SIG-M5 (cell line): ENCODE measurements around the gene FRAT2.

Source experiments
- DNase-seq: peaks from one replicate; lab custom pipeline; 2025; lab: John Stamatoyannopoulos, UW

FRAT2 gene, protein sequence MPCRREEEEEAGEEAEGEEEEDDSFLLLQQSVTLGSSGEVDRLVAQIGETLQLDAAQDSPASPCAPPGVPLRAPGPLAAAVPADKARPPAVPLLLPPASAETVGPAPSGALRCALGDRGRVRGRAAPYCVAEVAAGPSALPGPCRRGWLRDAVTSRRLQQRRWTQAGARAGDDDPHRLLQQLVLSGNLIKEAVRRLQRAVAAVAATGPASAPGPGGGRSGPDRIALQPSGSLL

DNA sequence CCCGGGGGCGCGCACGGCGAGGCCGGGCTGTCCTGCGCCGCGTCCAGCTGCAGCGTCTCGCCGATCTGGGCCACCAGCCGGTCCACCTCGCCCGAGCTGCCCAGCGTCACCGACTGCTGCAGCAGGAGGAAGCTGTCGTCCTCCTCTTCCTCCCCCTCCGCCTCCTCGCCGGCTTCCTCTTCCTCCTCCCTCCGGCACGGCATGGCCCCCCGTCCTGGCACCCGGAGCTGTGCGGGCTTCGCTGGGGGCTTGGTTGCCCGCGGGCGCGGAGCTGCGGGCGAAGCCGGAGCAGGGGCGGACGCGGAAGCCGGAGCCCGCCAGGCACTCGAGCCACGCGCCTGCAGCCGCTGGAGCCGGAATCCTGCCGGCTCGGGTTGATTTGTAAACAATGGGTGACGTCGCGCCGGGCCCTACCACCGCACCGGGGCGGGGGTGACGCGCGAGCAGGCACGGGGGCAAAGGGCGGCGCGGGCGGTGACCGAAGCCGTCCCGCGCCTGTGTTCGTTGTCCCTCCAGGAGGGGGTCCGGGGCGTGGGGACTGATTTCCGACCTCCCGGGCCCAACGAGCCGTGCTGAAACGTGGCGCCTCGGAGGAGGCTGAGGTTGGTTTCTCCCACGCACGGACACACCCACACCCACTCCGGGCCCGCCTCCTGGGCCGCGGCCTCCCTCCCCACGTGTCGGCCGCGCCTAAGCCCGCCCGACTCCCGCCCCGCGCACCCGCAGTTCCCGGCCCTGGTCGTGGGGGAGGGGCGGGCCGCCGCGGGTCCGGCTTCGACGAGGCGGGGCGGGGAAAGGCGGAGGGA is at the start of gene FRAT2:
FRAT2 (minus strand) TSS at position 360 of the 806 bp plus-strand sequence; CDS start at position 203, 157 bp downstream.
- DNase-seq = peak; percentile 23

DNA sequence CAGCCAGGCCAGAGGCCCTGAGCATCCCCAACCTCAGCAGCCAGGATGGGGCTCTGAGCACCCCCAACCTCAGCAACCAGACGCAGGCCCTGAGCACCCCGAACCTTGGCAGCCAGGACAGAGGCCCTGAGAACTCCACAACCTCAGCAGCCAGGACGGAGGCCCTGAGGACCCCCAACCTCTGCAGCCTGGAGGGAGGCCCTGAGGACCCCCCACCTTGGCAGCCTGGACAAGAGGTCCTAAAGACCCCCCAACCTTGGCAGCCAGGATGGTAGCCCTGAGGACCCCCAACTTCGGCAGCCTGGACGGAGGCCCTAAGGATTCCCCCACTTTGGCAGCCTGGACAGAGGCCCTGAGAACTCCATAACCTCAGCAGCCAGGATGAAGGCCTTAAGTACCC is 49.6 kb upstream of the FRAT2 start:
- no peak for DNase-seq

GRCh38 chr10:97383159-97383558 is 48.6 kb upstream of the FRAT2 start:
- DNase-seq = no peak

DNA sequence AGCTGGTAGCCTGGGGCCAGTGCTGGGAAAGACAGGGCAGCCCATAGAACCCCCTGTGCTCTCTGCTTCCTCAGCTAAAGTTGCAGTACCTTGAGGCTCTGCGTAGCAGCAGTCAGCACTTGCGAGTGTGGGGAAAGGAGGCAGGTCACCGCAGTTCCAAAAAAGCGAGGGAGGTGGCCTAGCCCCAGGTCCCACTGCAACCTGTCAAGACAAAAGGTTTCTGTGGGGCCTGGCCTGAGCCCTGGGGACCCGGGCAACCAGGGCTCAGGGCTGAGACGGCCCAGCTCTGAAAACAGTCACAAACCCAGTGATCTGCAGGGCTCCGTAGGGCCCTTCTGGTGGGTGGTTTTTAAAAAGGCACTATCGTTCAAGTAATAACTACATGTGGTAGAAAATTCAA is 47.1 kb upstream of the FRAT2 start:
- DNase-seq = no peak

GRCh38 chr10:97380516-97380915 is 46.0 kb upstream of the FRAT2 start:
- no peak for DNase-seq

DNA sequence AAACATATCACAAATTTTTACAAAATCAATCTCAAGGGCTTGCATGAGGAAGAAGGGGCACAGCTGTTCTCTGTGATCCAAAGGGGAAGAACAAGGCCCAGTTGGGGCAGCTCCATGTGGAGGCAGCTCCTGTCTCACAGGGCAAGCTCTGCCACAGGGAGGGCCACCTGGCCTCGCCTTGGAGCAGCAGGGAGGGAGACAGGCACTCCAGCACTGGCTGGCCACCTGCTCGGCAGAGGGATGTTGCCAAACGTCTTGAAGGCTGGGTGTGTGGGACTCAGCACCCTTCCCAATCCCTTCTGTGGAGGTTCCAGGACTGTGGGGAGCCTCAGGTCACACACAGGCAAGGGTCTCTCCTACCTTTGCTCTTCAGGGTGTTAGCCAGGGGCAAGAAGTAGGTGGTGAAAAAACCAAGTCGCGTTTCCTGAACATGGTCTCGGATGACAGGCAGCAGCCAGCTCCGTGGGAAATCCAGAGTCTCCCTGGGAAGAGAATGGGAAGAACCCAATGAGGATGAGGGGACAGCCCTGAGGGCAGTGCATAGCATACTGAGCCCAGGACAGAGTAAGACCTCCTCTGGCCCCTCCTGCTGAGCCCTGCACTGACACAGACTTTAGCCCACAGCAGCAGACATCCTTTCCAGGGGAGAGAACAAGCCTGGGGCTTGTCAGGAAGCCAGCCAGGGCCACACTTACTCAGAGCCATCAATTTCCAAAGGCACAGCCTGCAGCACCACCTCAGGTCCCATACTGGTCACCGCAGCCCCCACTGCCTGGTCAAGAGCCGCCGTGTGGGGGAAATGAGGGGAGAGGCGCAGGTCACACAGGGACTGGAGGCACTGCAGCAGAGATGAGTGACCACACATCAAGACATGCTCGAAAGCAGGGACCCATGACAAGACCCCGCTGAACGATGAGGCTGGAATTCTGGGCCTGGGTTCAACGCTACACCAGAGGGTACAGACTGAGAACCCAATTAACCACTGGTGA is 44.7 kb upstream of the FRAT2 start:
- no peak for DNase-seq

GRCh38 chr10:97376413-97376812 is 41.9 kb upstream of the FRAT2 start:
- DNase-seq = no peak

DNA sequence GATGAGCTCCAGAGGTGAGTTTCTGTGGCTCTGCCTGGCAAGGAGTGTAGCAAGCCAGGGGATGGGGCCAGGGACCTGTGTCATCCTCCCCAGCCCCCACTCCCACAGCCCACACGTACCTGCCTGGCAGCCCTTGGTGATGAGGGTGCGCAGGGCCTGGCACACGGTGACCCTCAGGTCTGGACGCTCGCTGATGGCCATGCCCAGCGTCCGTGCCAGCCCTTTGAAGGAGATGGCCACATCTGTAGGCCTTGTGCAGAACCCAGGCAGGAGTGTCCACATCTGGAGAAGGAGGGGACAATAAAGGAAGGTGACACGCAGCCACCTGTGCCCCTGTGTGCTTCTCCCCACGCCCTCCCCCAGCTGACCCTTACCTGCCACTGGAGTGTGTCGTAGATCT is 38.9 kb upstream of the FRAT2 start:
- DNase-seq = no peak

- no peak for DNase-seq
Measured at GRCh38 chr10:97372233-97372875, 37.8 kb upstream of the FRAT2 start.

GRCh38 chr10:97371696-97372095 is 37.2 kb upstream of the FRAT2 start:
- no peak for DNase-seq

DNA sequence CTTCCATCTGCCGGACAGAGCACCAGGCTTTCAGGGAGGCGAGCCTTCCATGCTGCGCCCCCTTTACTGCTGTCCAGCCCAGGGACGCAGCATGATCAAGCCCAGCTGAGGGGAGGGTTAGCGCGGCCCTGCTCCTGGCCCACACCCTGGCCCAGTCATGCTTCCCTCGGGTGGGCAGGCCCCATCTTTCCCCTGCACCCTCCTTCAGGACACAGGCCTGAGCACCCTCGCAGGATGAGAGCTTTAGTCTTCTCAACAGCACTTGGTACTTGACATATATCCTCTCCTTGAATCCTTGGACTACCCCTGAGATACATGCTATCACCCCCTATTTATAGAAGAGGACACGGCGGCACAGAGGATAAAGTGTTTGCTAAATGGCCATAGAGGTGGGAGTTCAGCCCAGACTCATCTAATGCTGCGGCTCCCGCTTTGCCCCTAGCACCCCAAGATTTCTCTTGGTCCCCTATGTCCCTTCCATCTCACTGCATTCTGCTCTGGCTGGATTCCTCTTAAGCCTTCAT is 32.7 kb upstream of the FRAT2 start:
- no peak for DNase-seq

DNA sequence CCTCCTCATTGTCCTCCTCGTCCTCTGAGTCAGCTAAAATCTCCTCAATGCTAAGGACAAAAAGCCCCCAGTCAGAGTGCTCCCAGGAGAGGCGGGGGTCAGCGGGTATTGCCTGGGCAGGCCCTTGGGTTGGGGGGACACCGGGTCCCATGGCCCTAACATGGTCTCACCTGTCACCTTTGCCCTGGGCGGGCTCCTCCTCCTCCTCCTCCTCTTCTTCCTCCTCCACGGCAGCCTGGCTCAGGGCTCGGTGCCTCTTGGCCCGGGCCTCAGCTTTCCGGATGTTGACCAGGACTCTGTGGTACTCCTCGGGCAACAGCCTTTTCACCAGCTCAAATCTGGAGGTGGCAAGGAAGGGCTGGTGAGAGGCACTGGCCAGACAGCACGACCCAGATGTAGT is 32.0 kb upstream of the FRAT2 start:
- no peak for DNase-seq

- peak; percentile 99 for DNase-seq
Measured at GRCh38 chr10:97365761-97366351, 31.3 kb upstream of the FRAT2 start.

DNA sequence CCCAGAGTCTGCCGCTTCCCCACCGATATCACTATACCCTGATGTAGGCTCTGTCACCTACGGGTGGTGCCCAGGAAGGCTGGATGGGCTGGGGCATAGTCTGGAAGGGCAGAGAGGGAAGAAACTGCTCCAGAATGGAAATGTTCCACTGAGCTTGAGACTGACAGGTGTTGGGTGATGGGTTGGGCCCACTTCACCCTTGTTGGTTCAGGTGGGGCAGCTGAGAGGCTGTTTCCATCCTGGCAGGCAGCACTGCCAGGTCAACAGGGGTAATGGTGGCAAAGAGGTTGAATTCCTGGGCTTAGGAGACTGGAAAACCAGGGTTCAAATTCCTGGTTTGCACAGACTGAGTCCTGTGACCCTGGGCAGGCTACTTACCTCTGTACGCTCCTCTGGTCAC is 28.5 kb upstream of the FRAT2 start:
- no peak for DNase-seq

- DNase-seq = no peak
Measured at GRCh38 chr10:97362310-97363033, 27.9 kb upstream of the FRAT2 start.

- DNase-seq = no peak
Measured at GRCh38 chr10:97361537-97361901, 27.0 kb upstream of the FRAT2 start.

DNA sequence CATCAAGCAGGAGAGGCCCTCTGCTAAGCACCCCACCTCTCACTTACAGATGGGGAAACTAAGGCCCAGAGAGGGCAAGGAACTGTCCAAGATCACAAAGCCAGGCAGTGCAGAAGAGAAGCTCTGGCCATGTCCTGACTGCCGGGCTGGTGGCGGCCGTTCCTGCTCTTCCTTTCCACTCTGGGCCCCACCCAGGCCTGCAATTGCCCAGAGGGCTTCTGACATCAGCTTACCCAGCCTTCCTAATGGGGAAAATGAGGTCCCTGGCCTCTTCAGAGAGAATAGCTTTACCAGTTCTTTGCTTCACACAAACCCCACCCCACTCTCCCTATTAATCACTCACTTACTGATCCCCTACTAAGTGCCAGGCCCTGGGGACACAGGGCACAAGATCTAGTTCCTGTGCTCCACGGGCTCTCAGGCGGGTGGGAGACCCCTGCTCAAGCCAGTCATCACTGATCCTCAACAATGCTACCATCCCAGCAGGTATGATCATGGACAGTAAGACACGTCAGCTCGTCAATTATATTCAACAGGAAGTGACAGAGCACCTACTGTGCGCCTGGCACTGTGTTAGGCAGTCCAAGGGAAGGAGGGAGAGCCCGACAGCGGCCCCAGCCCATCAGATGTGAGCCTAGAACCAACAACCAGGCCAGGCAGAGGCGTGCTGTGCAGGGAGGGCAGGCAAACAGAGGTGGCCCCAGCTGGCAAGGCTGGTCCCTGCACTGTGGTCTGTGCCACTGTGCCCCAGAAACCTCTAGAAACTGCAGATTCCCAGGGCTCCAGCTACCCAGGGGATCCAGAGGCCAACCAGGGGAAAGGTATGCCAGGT is 26.4 kb upstream of the FRAT2 start:
- no peak for DNase-seq

GRCh38 chr10:97358781-97359180 is 24.3 kb upstream of the FRAT2 start:
- no peak for DNase-seq

- DNase-seq = no peak
Measured at GRCh38 chr10:97358349-97358748, 23.8 kb upstream of the FRAT2 start.

- DNase-seq = no peak
Measured at GRCh38 chr10:97356918-97357317, 22.4 kb upstream of the FRAT2 start.
